ENCODE results near the gene PAXX.

Gene PAXX

DNA sequence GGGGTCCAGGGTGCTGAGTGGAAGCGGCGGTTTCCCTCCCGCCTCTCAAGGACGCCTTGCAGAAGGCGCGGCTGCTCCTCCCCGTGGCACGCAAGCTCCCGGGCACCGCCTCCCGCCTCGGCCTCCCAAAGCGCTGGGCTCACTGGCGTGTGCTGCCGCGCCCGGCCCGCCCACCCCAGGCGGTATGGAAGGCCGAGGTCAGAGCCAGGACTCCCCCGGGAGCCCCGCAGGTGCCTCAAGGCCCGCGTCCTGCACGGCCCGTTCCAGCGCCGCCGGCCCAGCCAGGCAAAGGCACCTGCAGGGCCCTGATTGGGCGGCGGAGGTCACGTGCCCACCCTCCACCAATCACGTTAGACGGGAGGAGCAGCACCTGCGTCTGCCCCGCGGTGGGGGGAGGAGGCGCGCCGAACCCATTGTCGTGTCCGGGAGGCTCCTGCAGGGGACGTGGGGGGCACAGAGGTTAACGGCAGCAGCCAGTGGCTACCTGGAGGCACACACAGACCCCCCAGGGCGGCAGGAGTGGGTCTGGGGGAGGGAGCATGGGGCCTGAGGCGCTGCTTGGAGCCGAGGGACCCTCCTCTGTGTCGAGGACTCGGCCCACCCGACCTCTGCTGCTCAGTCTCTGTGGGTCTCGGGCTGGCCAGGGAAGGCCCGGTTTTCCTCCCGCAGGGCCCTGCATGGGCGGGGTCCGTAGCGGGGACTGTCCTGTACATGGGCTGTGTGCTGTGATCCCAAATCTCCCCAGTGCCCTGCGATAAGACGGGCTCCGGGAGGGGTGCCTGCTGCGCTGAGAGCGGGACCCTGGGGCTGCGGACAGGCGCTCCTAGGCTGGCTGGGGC, 42.2 kb upstream of the PAXX start:
- no peak for TF ChIP-seq GATA1 (IDR thresholded peaks at IDR 0.05; ENCODE audit: low read depth, low read length)
- TF ChIP-seq POLR2A (IDR thresholded peaks at IDR 0.05; ENCODE audit: low read length) = peak; percentile 55
- DNase-seq = peak; percentile 92 to 96

DNA sequence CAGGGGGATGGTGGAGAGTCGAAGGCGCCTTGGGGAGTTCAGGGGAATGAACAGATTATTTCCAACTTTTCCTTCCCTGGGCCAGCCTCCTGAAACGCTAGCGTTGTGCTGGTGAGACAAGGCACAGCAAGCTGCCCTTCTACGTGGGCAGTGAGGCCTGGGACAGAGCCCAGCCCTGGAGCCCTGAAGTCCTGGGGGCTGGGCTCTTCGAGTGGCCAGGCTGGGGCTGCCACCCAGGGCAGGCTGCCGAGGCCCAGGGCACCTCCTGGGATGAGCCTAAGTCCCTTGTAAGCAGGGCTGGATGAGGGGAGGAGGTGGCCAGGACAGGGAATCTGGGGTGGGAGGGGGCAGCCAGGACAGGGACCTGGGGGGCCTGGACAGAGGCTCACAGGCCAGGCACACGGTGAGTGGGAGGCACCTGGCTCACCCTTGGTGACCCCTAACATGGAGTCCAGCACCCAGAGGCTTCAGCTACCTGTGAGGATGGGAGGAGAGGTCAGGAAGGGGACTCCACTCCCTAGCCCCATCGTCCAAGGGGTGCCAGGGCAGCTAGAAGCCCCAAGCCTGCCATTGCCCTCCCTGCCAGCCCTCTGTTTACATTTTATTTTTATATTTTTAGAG, 41.5 kb upstream of the PAXX start:
- TF ChIP-seq GATA1 (IDR thresholded peaks at IDR 0.05; ENCODE audit: low read depth, low read length) = no peak
- TF ChIP-seq POLR2A (IDR thresholded peaks at IDR 0.05; ENCODE audit: low read length) = no peak
- no peak for DNase-seq

DNA sequence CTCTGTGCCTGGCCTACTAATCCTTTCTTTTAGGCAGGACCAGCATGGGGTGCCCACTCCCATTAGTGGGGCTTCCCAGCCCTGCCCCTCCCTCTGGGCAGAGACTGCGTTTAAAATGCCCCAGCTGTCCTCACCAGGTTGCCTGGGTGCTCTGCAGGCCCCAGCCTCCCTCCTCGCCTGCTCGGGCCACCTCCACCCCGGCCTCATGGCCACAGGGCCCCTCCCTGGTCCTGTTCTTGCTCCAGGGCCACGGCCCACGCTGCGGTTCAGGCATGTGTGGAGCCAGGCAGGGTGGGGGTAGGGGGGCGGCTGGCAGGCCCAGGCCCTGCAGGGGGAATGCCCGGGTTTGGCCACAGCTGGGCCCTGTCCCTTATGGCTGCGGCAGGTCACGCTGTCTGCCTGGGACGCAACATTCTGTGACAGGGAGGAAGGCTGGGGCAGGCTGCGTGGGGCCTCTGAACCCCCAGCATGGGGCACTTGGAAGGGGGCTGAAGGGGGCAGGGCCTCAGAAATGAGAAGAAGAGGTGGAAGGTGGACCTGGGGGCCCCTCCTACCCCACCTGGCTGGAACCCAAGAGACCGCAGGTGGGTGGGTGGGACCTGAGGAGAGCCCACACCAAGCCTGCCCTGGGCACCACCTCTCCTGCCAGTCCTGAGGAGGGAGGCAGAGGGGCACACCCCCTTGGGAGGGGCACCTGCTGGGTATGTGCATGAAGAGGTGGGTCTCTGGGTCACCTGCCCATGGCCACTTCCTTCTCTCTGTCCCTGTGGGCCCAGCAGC, 40.5 kb upstream of the PAXX start, which contains the start of gene LCN12:
Gene LCN12 (plus strand): TSS at position 733 of the 780 bp plus-strand sequence. CDS start 55 bp downstream, outside the sequence.
- no peak for DNase-seq
- TF ChIP-seq POLR2A (IDR thresholded peaks at IDR 0.05; ENCODE audit: low read length) (no peak), GATA1 (IDR thresholded peaks at IDR 0.05; ENCODE audit: low read depth, low read length) (no peak)

DNA sequence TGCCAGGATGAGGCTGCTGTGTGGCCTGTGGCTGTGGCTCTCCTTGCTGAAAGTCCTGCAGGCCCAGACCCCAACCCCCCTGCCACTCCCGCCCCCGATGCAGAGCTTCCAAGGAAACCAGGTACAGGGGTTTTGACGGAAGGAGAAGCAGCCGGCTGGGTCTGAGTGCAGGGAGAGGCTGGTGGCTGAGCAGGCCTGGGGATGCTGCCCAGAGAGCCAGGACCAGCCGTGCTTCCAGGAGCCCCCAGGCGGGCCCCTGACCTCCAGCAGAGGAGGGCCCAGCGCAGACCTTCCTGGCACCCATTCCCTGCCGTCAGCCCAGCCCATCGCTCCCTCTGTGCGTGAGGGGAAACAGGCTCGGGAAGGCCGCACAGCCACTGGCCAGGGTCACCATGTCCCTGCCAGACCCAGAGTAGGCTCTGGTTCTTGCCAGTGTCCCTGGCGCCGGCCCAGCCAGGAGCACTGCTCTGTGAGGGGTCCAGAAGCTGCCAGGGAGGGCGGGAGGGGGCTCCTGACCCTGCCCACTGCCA, 39.8 kb upstream of the PAXX start:
- TF ChIP-seq POLR2A (IDR thresholded peaks at IDR 0.05; ENCODE audit: low read length) (no peak), GATA1 (IDR thresholded peaks at IDR 0.05; ENCODE audit: low read depth, low read length) (no peak)
- no peak for DNase-seq

DNA sequence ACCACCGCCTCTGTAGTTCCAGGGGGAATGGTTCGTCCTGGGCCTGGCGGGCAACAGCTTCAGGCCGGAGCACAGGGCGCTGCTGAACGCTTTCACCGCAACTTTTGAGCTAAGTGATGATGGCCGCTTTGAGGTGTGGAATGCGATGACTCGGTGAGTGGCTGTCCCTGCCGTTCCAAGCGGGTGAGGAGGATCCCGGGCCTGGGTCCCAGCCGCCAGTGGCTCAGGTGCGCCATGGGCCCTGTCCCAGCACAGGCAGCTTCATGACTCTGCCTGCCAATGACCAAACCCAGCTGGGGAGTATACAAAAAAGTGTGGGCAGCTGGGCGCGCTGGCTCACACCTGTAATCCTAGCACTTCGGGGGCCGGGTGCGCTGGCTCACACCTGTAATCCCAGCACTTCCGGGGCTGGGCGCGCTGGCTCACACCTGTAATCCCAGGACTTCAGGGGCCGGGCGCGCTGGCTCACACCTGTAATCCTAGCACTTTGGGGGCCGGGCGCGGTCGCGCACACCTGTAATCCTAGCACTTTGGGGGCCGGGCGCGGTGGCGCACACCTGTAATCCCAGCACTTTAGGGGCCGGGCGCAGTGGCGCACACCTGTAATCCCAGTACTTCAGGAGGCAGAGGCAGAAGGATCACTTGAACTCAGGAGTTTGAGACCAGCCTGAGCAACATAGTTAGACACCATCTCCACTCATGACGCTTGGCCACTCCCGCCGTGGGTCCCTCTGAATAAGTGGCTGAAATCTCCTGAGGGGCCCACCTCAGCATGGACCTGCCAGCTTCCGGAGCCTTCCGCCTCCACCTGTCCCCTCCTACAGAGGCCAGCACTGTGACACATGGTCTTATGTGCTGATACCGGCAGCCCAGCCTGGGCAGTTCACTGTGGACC, 39.1 kb upstream of the PAXX start:
- TF ChIP-seq POLR2A (IDR thresholded peaks at IDR 0.05; ENCODE audit: low read length) = no peak
- no peak for TF ChIP-seq GATA1 (IDR thresholded peaks at IDR 0.05; ENCODE audit: low read depth, low read length)
- no peak for DNase-seq

DNA sequence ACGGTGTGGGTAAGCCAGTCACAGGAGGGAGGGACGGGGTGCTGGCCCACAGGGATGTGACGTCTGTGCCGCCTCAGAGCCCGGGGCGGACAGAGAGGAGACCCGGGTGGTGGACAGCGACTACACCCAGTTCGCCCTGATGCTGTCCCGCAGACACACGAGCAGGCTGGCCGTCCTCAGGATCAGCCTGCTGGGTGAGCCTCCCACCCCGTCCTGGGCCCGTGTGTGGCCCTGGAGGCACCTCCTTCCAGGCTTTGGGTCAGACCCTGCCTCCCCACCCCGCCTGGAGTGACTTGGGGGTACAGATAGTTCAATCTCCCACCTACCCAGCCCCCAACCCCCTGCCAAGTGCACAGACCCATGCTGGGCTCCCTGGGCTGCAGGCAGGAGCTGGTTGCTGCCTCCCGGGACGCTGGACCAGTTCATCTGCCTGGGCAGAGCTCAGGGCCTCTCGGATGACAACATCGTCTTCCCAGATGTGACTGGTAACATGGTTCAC, 38.4 kb upstream of the PAXX start:
- DNase-seq = no peak
- TF ChIP-seq POLR2A (IDR thresholded peaks at IDR 0.05; ENCODE audit: low read length) = no peak

DNA sequence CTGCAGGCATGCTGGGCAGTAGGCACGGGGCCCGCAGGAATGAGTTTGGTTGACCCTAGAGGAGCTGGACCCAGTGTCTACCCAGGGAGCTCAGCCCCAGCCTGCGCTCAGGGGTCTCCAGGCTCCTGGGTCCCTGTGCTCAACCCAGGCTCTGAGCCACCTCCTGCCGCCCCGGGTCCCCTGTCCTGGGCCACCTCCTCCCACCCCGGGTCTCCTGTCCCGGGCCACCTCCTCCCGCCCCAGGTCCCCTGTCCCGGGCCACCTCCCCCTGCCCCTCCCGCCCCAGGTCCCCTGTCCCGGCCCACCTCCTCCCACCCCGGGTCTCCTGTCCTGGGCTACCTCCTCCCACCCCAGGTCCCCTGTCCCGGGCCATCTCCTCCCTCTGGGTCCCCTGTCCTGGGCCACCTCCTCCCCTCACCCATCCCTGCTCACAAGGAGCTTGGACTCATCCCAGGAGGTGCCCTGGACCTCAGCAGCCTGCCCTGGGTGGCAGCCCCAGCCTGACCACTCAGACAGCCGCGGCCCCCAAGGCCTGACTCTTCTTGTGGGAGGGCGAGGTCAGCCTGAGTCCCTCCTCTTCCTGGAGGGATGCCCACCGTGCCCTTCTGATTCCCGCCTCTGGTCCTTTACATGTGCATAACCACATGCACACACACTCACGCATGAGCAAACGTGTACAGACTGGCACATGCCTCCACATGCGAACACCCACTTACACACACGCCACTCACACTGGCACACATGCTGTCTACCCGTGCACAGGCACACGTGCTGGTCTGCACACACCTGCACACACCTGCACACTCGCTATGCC, 37.7 kb upstream of the PAXX start:
- DNase-seq = no peak
- TF ChIP-seq GATA1 (IDR thresholded peaks at IDR 0.05; ENCODE audit: low read depth, low read length) (no peak), POLR2A (IDR thresholded peaks at IDR 0.05; ENCODE audit: low read length) (no peak)

DNA sequence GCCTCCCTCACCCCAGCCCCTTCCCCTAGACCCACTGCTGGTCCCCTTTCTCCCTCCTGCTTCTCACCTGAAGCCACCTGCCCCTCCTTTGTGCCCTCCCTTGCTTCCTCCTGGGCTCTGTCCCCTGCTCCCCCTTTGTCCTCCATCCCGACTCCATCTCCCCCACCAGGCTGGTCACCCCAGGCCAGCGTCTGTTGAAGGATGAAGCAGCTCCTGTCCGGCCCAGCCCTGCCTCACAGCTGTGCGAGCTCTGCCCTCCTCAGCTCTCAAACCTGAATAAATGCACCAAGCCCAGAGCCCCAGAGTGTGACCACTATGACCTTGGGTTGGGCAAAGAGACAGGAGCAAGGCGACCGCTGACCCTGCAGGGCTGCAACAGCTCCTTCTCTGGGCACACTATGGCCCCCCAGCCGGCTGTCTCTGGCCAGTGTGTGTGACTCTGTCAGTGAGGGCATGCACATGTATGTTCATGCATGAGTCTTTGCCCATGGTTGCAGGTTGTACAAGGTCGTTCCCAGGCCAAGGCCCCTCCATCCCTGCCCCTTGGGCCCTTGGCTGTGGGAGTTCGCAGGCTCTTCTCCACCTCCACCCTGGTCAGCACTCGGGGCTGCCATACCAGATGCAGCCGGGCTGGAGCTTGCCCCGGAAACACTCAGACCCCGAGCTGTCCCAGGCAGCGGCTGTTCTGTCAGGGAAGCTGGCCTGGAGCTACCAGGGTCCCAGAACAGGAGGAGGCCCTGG, 36.9 kb upstream of the PAXX start:
- TF ChIP-seq GATA1 (IDR thresholded peaks at IDR 0.05; ENCODE audit: low read depth, low read length) (no peak), POLR2A (IDR thresholded peaks at IDR 0.05; ENCODE audit: low read length) (no peak)
- no peak for DNase-seq

DNA sequence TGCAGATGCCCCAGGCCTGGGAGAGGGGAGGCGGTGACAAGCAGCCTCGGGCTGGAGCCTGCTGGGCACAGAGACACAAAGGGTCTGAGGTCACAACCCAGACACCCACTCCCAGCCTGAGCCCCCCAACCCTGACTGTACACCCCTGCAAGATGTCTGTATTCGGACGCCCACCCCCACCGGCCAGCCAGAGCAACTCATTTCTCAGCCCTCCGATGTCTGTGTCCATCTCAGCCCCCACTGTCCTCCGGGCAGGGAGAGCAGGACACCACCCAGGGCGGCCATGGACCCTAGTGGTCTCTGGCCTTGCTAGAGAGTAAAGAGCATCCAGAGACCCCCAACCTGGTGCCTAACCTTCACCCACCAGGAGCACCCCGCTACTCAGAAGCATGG, 36.3 kb upstream of the PAXX start:
- DNase-seq = no peak
- TF ChIP-seq POLR2A (IDR thresholded peaks at IDR 0.05; ENCODE audit: low read length) (no peak), GATA1 (IDR thresholded peaks at IDR 0.05; ENCODE audit: low read depth, low read length) (no peak)

DNA sequence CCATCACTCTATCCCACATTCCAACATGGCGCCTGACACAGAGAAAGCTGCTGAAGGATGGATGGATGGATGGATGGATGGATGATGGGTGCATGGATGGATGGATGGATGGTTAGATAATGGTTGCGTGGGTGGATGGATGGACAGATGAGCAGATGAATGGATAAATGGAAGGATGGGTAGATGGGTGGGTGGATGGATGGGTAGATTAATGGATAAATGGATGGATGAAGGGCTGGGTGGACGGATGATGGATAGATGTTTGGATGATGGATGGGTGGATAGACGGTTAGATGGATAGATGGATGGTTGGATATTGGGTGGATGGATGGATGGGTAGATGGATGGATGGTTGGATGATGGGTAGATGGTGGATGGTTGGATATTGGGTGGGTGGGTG, 35.6 kb upstream of the PAXX start:
- DNase-seq = no peak
- TF ChIP-seq GATA1 (IDR thresholded peaks at IDR 0.05; ENCODE audit: low read depth, low read length) (no peak), POLR2A (IDR thresholded peaks at IDR 0.05; ENCODE audit: low read length) (no peak)

DNA sequence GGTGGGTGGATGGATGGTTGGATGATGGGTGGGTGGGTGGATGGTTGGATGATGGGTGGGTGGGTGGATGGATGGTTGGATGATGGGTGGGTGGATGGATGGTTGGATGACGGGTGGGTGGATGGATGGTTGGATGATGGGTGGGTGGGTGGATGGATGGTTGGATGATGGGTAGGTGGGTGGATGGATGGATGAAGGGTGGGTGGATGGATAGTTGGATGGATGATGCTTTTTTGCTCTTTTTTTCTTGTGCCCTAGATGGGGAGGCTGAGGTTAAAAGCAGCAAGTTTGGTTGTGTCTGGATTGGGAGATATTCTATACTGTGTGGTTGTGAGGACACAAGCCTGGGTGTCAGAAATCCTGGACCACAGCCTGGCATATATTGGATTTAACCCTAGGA, 34.8 kb upstream of the PAXX start:
- no peak for DNase-seq
- TF ChIP-seq GATA1 (IDR thresholded peaks at IDR 0.05; ENCODE audit: low read depth, low read length) (no peak), POLR2A (IDR thresholded peaks at IDR 0.05; ENCODE audit: low read length) (no peak)

DNA sequence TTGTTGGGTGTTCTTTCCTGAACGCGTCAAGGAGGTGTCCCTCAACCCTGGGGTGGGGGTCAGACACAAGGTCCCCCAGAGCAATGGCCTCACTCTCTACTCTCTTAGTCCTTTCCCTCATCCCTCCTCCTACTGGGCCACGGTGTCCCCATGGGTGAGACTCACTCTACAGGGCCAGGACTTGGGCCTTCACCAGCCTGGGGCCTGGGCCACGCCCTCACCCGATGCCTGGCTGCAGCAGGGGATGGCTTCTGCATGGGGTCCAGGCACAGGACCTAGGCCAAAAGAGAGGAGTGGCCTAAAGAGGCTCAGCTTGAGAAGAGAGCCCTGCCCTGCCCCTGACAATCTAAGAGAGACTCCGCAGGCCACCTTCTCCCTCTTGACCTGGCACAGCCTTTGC, 34.3 kb upstream of the PAXX start:
- no peak for TF ChIP-seq GATA1 (IDR thresholded peaks at IDR 0.05; ENCODE audit: low read depth, low read length)
- DNase-seq = no peak
